PC-9 (cell line): ENCODE results near the gene PMPCA. TPM values are rescaled to one million over a fixed set of nuclear protein-coding genes. Genes with fewer than 3 reads are reported as not detected.

Experiments
- BruUV-seq: library from RNA; stranded (reverse); fragments of 400-500 nt; replicated peaks from 2 replicates; lab custom pipeline; 2021; lab: Mats Ljungman, UMichigan
- CTCF ChIA-PET: fragments of 300-600 bp; sonication (Branson Sonifier 250); formaldehyde crosslinking; loops from one replicate; lab custom pipeline; 2022; ENCODE audit warnings: antibody characterized with exemption; lab: Charles Lee
- POLR2A ChIA-PET: fragments of 300-600 bp; sonication (Branson Sonifier 250); formaldehyde crosslinking; loops from one replicate; lab custom pipeline; 2022; ENCODE audit warnings: antibody characterized with exemption; ENCODE audit not compliant: unreplicated experiment; lab: Charles Lee
- DNase-seq, 2 experiments: peaks; one replicate each; pipeline versions ENCODE4 v3.0.0 to v3.0.0-alpha.2; 2015 to 2022; ENCODE audit warnings: mixed read lengths in 1 of 2
- H2AFZ ChIP-seq: fragments of 200-600 bp; sonication (generic); 2 replicates; pipeline ENCODE4 v1.8.1; 2017; ENCODE audit warnings: antibody characterized with exemption
- H3F3A ChIP-seq: fragments of 200-600 bp; sonication (generic); 2 replicates; pipeline ENCODE4 v1.8.1; 2017; ENCODE audit warnings: antibody characterized with exemption, mild to moderate bottlenecking, low read depth; ENCODE audit not compliant: insufficient read depth
- H3K27ac ChIP-seq: fragments of 200-600 bp; sonication (generic); 2 replicates; pipeline ENCODE4 v1.6.1; 2016; ENCODE audit warnings: mixed run types
- H3K27me3 ChIP-seq: fragments of 200-600 bp; sonication (generic); 2 replicates; pipeline ENCODE4 v1.6.1; 2016; ENCODE audit warnings: low read depth, mixed run types; ENCODE audit not compliant: insufficient read depth
- H3K36me3 ChIP-seq: fragments of 200-600 bp; sonication (generic); 2 replicates; pipeline ENCODE4 v1.6.1; 2016; ENCODE audit warnings: low read depth, mixed run types
- H3K4me1 ChIP-seq: fragments of 200-600 bp; sonication (generic); replicated peaks from 2 replicates; pipeline ENCODE4 v1.6.1; 2016; ENCODE audit warnings: mixed run types; ENCODE audit not compliant: insufficient read depth
- H3K4me2 ChIP-seq: fragments of 200-600 bp; sonication (generic); 2 replicates; pipeline ENCODE4 v1.6.1; 2017; ENCODE audit warnings: mixed run types
- H3K4me3 ChIP-seq: fragments of 200-600 bp; sonication (generic); 2 replicates; pipeline ENCODE4 v1.6.1; 2016; ENCODE audit warnings: mixed run types
- H3K79me2 ChIP-seq: fragments of 200-600 bp; sonication (generic); 2 replicates; pipeline ENCODE4 v1.6.1; 2017; ENCODE audit warnings: low read depth, mixed run types
- H3K9me2 ChIP-seq: fragments of 200-600 bp; sonication (generic); 2 replicates; pipeline ENCODE4 v1.8.1; 2017; ENCODE audit warnings: mild to moderate bottlenecking; ENCODE audit not compliant: insufficient read depth
- H3K9me3 ChIP-seq: fragments of 200-600 bp; sonication (generic); 2 replicates; pipeline ENCODE4 v1.8.1; 2016; ENCODE audit warnings: low read depth; ENCODE audit not compliant: insufficient read depth
- H4K20me1 ChIP-seq: fragments of 200-600 bp; sonication (generic); 2 replicates; pipeline ENCODE4 v1.8.1; 2017; ENCODE audit not compliant: insufficient read depth
- EZH2 ChIP-seq: fragments of 200-600 bp; sonication (generic); IDR thresholded peaks from 2 replicates; pipeline ENCODE4 v1.8.0; 2017; ENCODE audit warnings: antibody characterized with exemption, low read depth
- intact Hi-C: fragments of 100-400 bp; cut with micrococcal nuclease; formaldehyde crosslinking; loops from one replicate; pipeline ENCODE4 v1.10.0; 2022; ENCODE audit not compliant: unreplicated experiment
- total RNA-seq: library from RNA; stranded (reverse); gene quantifications from 2 replicates; pipeline ENCODE4 v1.2.3, GENCODE V29; 2021
- TF ChIP-seq, protein P1 (sequence below): fragments of 200-600 bp; sonication (generic); conservative IDR thresholded peaks from 2 replicates; pipeline ENCODE4 v1.6.1; 2017; ENCODE audit warnings: mixed run types, antibody characterized with exemption, mild to moderate bottlenecking, moderate library complexity

Gene PMPCA
- total RNA-seq, 1 experiment from 2014 or later: 78.1 TPM

DNA sequence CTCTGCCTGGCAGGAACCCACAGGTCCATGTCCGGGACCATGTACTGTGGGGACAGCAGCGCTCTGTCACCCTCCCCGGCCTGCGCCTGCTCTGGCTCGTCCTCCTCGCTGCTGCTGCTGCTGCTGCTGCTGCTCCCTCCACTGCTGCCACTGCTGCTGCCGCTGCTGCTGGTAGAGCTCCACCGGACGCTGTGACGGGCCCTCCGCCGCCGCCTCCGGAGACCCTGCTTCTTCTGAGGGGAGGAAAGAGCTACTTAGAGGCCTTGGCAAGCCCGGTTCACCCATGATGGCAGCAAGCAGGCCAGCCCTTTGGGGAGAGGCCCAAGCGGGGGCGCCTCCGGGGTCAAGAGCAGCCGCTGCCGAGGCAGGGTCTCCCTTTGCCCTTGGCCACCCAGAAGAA lies 27.0 kb upstream of the PMPCA start:
- BruUV-seq: no TSS peak
- intact Hi-C loops: no loop called here
- no peaks in the 10 kb centered on the region; the same call in 1 of the 2 replicates for H4K20me1 ChIP-seq
- H3K9me2 ChIP-seq: no peaks in the 10 kb centered on the region
- CTCF ChIA-PET: no interaction called here
- no peaks in the 10 kb centered on the region for H3K9me3 ChIP-seq
- H3K79me2 ChIP-seq: no peaks in the 10 kb centered on the region
- H2AFZ ChIP-seq: no peak overlapping the region
- no peaks in the 10 kb centered on the region for H3K4me1 ChIP-seq
- no peak for TF ChIP-seq EZH2
- TF ChIP-seq, protein P1, sequence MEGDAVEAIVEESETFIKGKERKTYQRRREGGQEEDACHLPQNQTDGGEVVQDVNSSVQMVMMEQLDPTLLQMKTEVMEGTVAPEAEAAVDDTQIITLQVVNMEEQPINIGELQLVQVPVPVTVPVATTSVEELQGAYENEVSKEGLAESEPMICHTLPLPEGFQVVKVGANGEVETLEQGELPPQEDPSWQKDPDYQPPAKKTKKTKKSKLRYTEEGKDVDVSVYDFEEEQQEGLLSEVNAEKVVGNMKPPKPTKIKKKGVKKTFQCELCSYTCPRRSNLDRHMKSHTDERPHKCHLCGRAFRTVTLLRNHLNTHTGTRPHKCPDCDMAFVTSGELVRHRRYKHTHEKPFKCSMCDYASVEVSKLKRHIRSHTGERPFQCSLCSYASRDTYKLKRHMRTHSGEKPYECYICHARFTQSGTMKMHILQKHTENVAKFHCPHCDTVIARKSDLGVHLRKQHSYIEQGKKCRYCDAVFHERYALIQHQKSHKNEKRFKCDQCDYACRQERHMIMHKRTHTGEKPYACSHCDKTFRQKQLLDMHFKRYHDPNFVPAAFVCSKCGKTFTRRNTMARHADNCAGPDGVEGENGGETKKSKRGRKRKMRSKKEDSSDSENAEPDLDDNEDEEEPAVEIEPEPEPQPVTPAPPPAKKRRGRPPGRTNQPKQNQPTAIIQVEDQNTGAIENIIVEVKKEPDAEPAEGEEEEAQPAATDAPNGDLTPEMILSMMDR: no peak
- no peaks in the 10 kb centered on the region for H3K27me3 ChIP-seq
- H3K36me3 ChIP-seq: no peaks in the 10 kb centered on the region; the same call in 1 of the 2 replicates
- no peak overlapping the region for H3K4me2 ChIP-seq
- no peaks in the 10 kb centered on the region for H3F3A ChIP-seq
- POLR2A ChIA-PET: no interaction called here
- no peak overlapping the region for H3K27ac ChIP-seq
- no peak overlapping the region for H3K4me3 ChIP-seq
- no peak for DNase-seq

DNA sequence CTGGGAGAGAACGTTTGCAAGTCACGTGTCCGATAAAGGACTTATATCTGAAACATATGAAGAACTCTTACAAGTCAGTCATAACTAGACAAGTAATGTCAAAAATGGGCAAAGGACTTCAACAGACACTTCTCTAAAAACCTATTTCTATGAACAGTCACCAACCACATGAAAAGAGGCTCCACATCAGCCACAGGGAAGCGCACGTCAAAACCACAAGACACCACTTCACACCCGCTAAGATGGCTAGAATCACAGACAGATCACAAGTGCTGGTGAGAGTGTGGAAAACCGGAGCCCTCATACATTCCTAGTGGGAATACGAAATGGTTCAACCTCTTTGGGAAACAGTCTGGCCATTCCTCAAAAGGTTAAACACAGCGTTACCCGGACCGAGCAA lies 25.4 kb upstream of the PMPCA start:
- Histone ChIP-seq H3F3A (no peaks in the 10 kb centered on the region), H3K27ac (no peak overlapping the region), H3K4me1 (no peaks in the 10 kb centered on the region), H3K9me3 (no peaks in the 10 kb centered on the region), H3K9me2 (no peaks in the 10 kb centered on the region), H3K36me3 (no peaks in the 10 kb centered on the region; the same call in 1 of the 2 replicates), H2AFZ (no peak overlapping the region), H3K27me3 (no peaks in the 10 kb centered on the region), H3K4me3 (no peak overlapping the region), H4K20me1 (no peaks in the 10 kb centered on the region; the same call in 1 of the 2 replicates), H3K79me2 (no peaks in the 10 kb centered on the region), H3K4me2 (no peak overlapping the region)
- POLR2A ChIA-PET: interaction anchor here (0.5 to 1.2 kb wide), 2 partner anchors 22 to 932 kb away, joined by 4 to 6 read pairs; no protein-coding TSS in a partner anchor
- BruUV-seq: no TSS peak
- CTCF ChIA-PET: no interaction called here
- TF ChIP-seq, protein P1: no peak
- no peak for TF ChIP-seq EZH2
- no peak for DNase-seq
- intact Hi-C loops: no loop called here

DNA sequence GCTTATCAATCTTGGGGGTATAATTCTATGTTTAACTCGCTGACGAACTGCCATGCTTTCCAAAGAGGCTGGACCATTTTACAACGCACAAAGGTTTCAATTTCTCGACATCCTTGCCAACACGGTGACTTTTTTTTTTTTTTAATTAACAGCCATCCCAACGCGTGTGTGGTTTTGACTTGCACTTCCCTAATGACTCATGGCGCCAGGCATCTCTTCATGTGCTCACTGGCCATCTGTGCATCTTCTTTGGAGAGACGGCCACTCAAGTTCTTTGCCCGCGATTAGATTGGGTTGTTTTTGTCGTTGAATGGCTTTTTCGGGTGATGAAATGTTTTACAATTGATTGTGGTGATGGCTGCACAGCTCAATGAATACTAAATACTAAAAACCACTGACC lies 24.4 kb upstream of the PMPCA start:
- no TSS peak for BruUV-seq
- no peaks in the 10 kb centered on the region; the same call in 1 of the 2 replicates for H3K36me3 ChIP-seq

More for the DNA sequence above, 24.4 kb upstream of the PMPCA start:
- H2AFZ ChIP-seq: no peak overlapping the region
- TF ChIP-seq, protein P1: no peak
- TF ChIP-seq EZH2: no peak
- no peak overlapping the region for H3K27ac ChIP-seq
- H3K9me3 ChIP-seq: no peaks in the 10 kb centered on the region
- no peak overlapping the region for H3K4me3 ChIP-seq
- H3K4me1 ChIP-seq: no peaks in the 10 kb centered on the region
- H3K4me2 ChIP-seq: no peak overlapping the region
- no peaks in the 10 kb centered on the region for H3K79me2 ChIP-seq
- POLR2A ChIA-PET: interaction anchor here (1.2 kb wide), 1 partner anchor 23 kb away, joined by 4 read pairs; no protein-coding TSS in a partner anchor
- H3K9me2 ChIP-seq: no peaks in the 10 kb centered on the region
- H3K27me3 ChIP-seq: no peaks in the 10 kb centered on the region
- no peaks in the 10 kb centered on the region for H3F3A ChIP-seq
- intact Hi-C loops: no loop called here
- H4K20me1 ChIP-seq: no peaks in the 10 kb centered on the region; the same call in 1 of the 2 replicates
- DNase-seq: no peak
- CTCF ChIA-PET: interaction anchor here (0.6 kb wide), 1 partner anchor 62 kb away, joined by 5 read pairs; no protein-coding TSS in a partner anchor
